ENCODE data around the gene NDUFA9.

The NDUFA9 gene

GRCh38 chr12:4645023-4645422 is 3.9 kb upstream of the NDUFA9 start:
- no peak for DNase-seq (ENCODE audit: low read depth)
- TF ChIP-seq CTCF (conservative IDR thresholded peaks at IDR 0.05; ENCODE audit: control insufficient read depth, insufficient read depth, low read depth, low read length) = no peak
- no peak overlapping the region for H3K4me3 ChIP-seq (ENCODE audit: control insufficient read depth, low read depth, low read length)

GRCh38 chr12:4648104-4648500 is 812 bp upstream of the NDUFA9 start:
- DNase-seq (ENCODE audit: low read depth) = peak; percentile 24
- H3K4me3 ChIP-seq (ENCODE audit: control insufficient read depth, low read depth, low read length) = peak overlapping the region; percentile 83
- TF ChIP-seq CTCF (conservative IDR thresholded peaks at IDR 0.05; ENCODE audit: control insufficient read depth, insufficient read depth, low read depth, low read length) = no peak

- DNase-seq (ENCODE audit: low read depth) = no peak
- TF ChIP-seq CTCF (conservative IDR thresholded peaks at IDR 0.05; ENCODE audit: control insufficient read depth, insufficient read depth, low read depth, low read length) = no peak
Measured at GRCh38 chr12:4649358-4649661, 396 bp downstream of the NDUFA9 start.

GRCh38 chr12:4653257-4653656 is 4.3 kb downstream of the NDUFA9 start:
- no peak overlapping the region for H3K4me3 ChIP-seq (ENCODE audit: control insufficient read depth, low read depth, low read length)
- TF ChIP-seq CTCF (conservative IDR thresholded peaks at IDR 0.05; ENCODE audit: control insufficient read depth, insufficient read depth, low read depth, low read length) = no peak
- DNase-seq (ENCODE audit: low read depth) = no peak

More at GRCh38 chr12:4649358-4649661, 396 bp downstream of the NDUFA9 start:
- H3K4me3 ChIP-seq (ENCODE audit: control insufficient read depth, low read depth, low read length) = peak overlapping the region; percentile 83

- no peak for TF ChIP-seq CTCF (conservative IDR thresholded peaks at IDR 0.05; ENCODE audit: control insufficient read depth, insufficient read depth, low read depth, low read length)
- no peak for DNase-seq (ENCODE audit: low read depth)
- H3K4me3 ChIP-seq (ENCODE audit: control insufficient read depth, low read depth, low read length) = no peak overlapping the region
Measured at GRCh38 chr12:4653691-4654090, 4.8 kb downstream of the NDUFA9 start.

GRCh38 chr12:4663971-4664505 is 15.1 kb downstream of the NDUFA9 start:
- TF ChIP-seq CTCF (conservative IDR thresholded peaks at IDR 0.05; ENCODE audit: control insufficient read depth, insufficient read depth, low read depth, low read length) = no peak
- H3K4me3 ChIP-seq (ENCODE audit: control insufficient read depth, low read depth, low read length) = no peak overlapping the region
- DNase-seq (ENCODE audit: low read depth) = peak; percentile 83

- DNase-seq (ENCODE audit: low read depth) = no peak
- H3K4me3 ChIP-seq (ENCODE audit: control insufficient read depth, low read depth, low read length) = no peak overlapping the region
- no peak for TF ChIP-seq CTCF (conservative IDR thresholded peaks at IDR 0.05; ENCODE audit: control insufficient read depth, insufficient read depth, low read depth, low read length)
Measured at GRCh38 chr12:4665236-4665635, 16.3 kb downstream of the NDUFA9 start.

All from fibroblast of mammary gland (primary cell).